HepG2 (cell line): ENCODE data around the gene TNFAIP1. TPM values are rescaled to one million over a fixed set of nuclear protein-coding genes. Genes with fewer than 3 reads are reported as not detected.

Experiments
- LCORL ChIP-seq, 2 experiments: fragments of 450-650 bp in 1 of 2; sonication (generic) in 1 of 2; formaldehyde crosslinking in 1 of 2; IDR thresholded peaks; 2 replicates each; pipeline versions ENCODE4 v1.5.0 to v1.6.1; 2017 to 2020; ENCODE audit warnings: antibody characterized with exemption in 1 of 2, missing genetic modification reagents in 1 of 2
- MTF2 ChIP-seq: sonication (generic); formaldehyde crosslinking; IDR thresholded peaks from 2 replicates; pipeline ENCODE4 v1.5.0; 2020; ENCODE audit warnings: missing genetic modification reagents, borderline replicate concordance
- NFIB ChIP-seq: sonication (generic); formaldehyde crosslinking; IDR thresholded peaks from 2 replicates; pipeline ENCODE4 v1.9.0; 2021; ENCODE audit warnings: missing genetic modification reagents, mild to moderate bottlenecking, borderline replicate concordance
- RERE ChIP-seq: IDR thresholded peaks from 2 replicates; pipeline ENCODE4 v1.6.1; 2016; ENCODE audit warnings: low read depth, missing genetic modification reagents, missing compliant biosample characterization
- SAFB2 ChIP-seq: sonication (generic); formaldehyde crosslinking; IDR thresholded peaks from 2 replicates; pipeline ENCODE4 v1.5.1; 2020; ENCODE audit warnings: missing genetic modification reagents, low read depth, mild to moderate bottlenecking, borderline replicate concordance
- SMARCE1 ChIP-seq: fragments of 450-650 bp; IDR thresholded peaks from 2 replicates; pipeline ENCODE4 v1.6.1; 2017; ENCODE audit warnings: borderline replicate concordance
- ZFP36L1 ChIP-seq: sonication (generic); formaldehyde crosslinking; IDR thresholded peaks from 2 replicates; pipeline ENCODE4 v1.8.0; 2022; ENCODE audit warnings: mild to moderate bottlenecking, missing genetic modification reagents, moderate library complexity
- ZNF446 ChIP-seq: sonication (generic); formaldehyde crosslinking; IDR thresholded peaks from 2 replicates; pipeline ENCODE4 v1.5.0; 2020; ENCODE audit warnings: mild to moderate bottlenecking, missing genetic modification reagents
- ZNF558 ChIP-seq: sonication (generic); formaldehyde crosslinking; IDR thresholded peaks from 2 replicates; pipeline ENCODE4 v1.9.0; 2022; ENCODE audit warnings: mild to moderate bottlenecking, missing genetic modification reagents, borderline replicate concordance
- ZNF639 ChIP-seq: conservative IDR thresholded peaks from 2 replicates; pipeline ENCODE4 v1.6.1; 2018; ENCODE audit warnings: missing genetic modification reagents
- ZNF687 ChIP-seq: sonication (generic); formaldehyde crosslinking; IDR thresholded peaks from 2 replicates; pipeline ENCODE4 v1.5.1; 2020; ENCODE audit warnings: mild to moderate bottlenecking, missing genetic modification reagents, moderate library complexity
- ZNF737 ChIP-seq: sonication (generic); formaldehyde crosslinking; IDR thresholded peaks from 2 replicates; pipeline ENCODE4 v1.5.0; 2020; ENCODE audit warnings: missing genetic modification reagents, mild to moderate bottlenecking, borderline replicate concordance
- ZSCAN30 ChIP-seq: sonication (generic); formaldehyde crosslinking; IDR thresholded peaks from 2 replicates; pipeline ENCODE4 v1.5.0; 2020; ENCODE audit warnings: mild to moderate bottlenecking, missing genetic modification reagents
- ZSCAN9 ChIP-seq: IDR thresholded peaks from 2 replicates; pipeline ENCODE4 v1.6.1; 2016; ENCODE audit warnings: borderline replicate concordance
- polyA plus RNA-seq, 8 experiments: library from polyadenylated mRNA; depleted of rRNA in 3 of 8; stranded (reverse) in 7 of 8; unstranded in 1 of 8; fragments of >200 nt; fragmentation: Illumina TruSeq in 4 of 8; extraction: Trizol in 4 of 8; gene quantifications; 2 replicates each; pipeline versions ENCODE4 v1.2.1 to v1.2.3, GENCODE V29; 2011 to 2016; ENCODE audit warnings: low read depth in 4 of 8, missing spikeins in 1 of 8, mixed read lengths in 1 of 8; ENCODE audit not compliant: insufficient read depth in 1 of 8
- total RNA-seq, 5 experiments: library from RNA; depleted of rRNA; stranded (reverse); fragments of >200 nt; fragmentation: Illumina TruSeq; extraction: Trizol; gene quantifications; 2 replicates each; pipeline ENCODE4 v1.2.3, GENCODE V29; 2016; ENCODE audit warnings: low read depth in 1 of 5

TNFAIP1 gene
- total and polyA plus RNA-seq, 2 of the 13 experiments (the other 11 are each of a cell fraction or from before 2014, with no cell fraction given) = 17.5 to 40.6 TPM

GRCh38 chr17:28335201-28335958 lies at the start of gene TNFAIP1, which contains the start of gene IFT20 (continued):
- TF ChIP-seq ZNF639 (CRISPR knock-in tag) (peak; percentile 46; the same call in 1 of the 2 replicates), SAFB2 (CRISPR knock-in tag) (no peak; the same call in 1 of the 2 replicates), ZNF446 (no peak), ZNF737 (CRISPR knock-in tag) (0 out of 2 replicates have a peak, but pooled peaks have one; percentile 12), LCORL (IDR thresholded peaks at IDR 0.05) (no peak), LCORL (CRISPR knock-in tag; IDR thresholded peaks at IDR 0.05) (0 out of 2 replicates have a peak, but pooled peaks have one; percentile 26), ZNF687 (CRISPR knock-in tag) (peak; percentile 84), NFIB (CRISPR knock-in tag) (no peak), ZSCAN9 (CRISPR knock-in tag) (no peak; the same call in 1 of the 2 replicates), ZFP36L1 (CRISPR knock-in tag) (peak; percentile 33; the same call in 1 of the 2 replicates), RERE (CRISPR knock-in tag) (0 out of 2 replicates have a peak, but pooled peaks have one; percentile 11), MTF2 (CRISPR knock-in tag) (no peak), ZSCAN30 (CRISPR knock-in tag) (no peak), SMARCE1 (no peak), ZNF558 (0 out of 2 replicates have a peak, but pooled peaks have one; percentile 9)
